Neural cell (in vitro differentiated cells): Measurements from ENCODE around the gene SOD3.

Experiments used
- CTCF ChIP-seq: fragments of 450-650 bp; IDR thresholded peaks from 2 replicates; pipeline ENCODE4 v1.5.1; 2014; ENCODE audit warnings: antibody characterized with exemption, mild to moderate bottlenecking, moderate library complexity; ENCODE audit not compliant: poor library complexity, severe bottlenecking
- EP300 ChIP-seq: fragments of 450-650 bp; conservative IDR thresholded peaks from 2 replicates; pipeline ENCODE4 v1.6.1; 2014; ENCODE audit warnings: antibody characterized with exemption, mild to moderate bottlenecking, moderate library complexity; ENCODE audit not compliant: poor library complexity, severe bottlenecking
- MXI1 ChIP-seq: fragments of 450-650 bp; conservative IDR thresholded peaks from 2 replicates; pipeline ENCODE4 v1.6.1; 2014; ENCODE audit warnings: antibody characterized with exemption, mild to moderate bottlenecking; ENCODE audit not compliant: poor library complexity, severe bottlenecking
- POLR2AphosphoS5 ChIP-seq: IDR thresholded peaks from 2 replicates; pipeline ENCODE4 v1.6.1; 2012
- REST ChIP-seq: IDR thresholded peaks from 2 replicates; pipeline ENCODE4 v1.6.1; 2012; ENCODE audit warnings: borderline replicate concordance

- TF ChIP-seq CTCF (no peak), REST (no peak), MXI1 (no peak), EP300 (no peak), POLR2AphosphoS5 (no peak)
Measured at GRCh38 chr4:24795666-24796381, 451 bp downstream of the SOD3 start.
